Ectodermal cell (in vitro differentiated cells): ENCODE data around the gene ITGB2.

Experiments
- H3K27ac ChIP-seq: 2 replicates; pipeline ENCODE4 v1.7.0; 2013; ENCODE audit warnings: mild to moderate bottlenecking, low read depth, low read length; ENCODE audit not compliant: insufficient read depth, poor library complexity, severe bottlenecking
- H3K27me3 ChIP-seq: 2 replicates; pipeline ENCODE4 v1.7.0; 2013; ENCODE audit warnings: mild to moderate bottlenecking, low read length; ENCODE audit not compliant: insufficient read depth, control insufficient read depth, poor library complexity, severe bottlenecking
- H3K36me3 ChIP-seq: one replicate; pipeline ENCODE4 v1.7.0; 2013; ENCODE audit warnings: low read length; ENCODE audit not compliant: control insufficient read depth, insufficient read depth
- H3K4me1 ChIP-seq: one replicate; pipeline ENCODE4 v1.7.0; 2013; ENCODE audit warnings: low read length; ENCODE audit not compliant: control insufficient read depth, insufficient read depth
- H3K4me3 ChIP-seq: 2 replicates; pipeline ENCODE4 v1.7.0; 2013; ENCODE audit warnings: low read depth, low read length, control low read depth; ENCODE audit not compliant: insufficient read depth
- H3K9me3 ChIP-seq: 2 replicates; pipeline ENCODE4 v1.7.0; 2013; ENCODE audit warnings: mild to moderate bottlenecking, low read length, moderate library complexity; ENCODE audit not compliant: control insufficient read depth
- WGBS, 2 experiments: methylation state at CpG; one replicate each; pipeline ENCODE4 v1.1.7; 2013; ENCODE audit warnings: missing lambda C conversion rate in 2 of 2; 5-methylcytosine and 5-hydroxymethylcytosine counted together

ITGB2 gene

GRCh38 chr21:44907966-44908895, 12.5 kb downstream of the ITGB2 start:
- 79 to 81% methylated on average over 23 of the region's 25 CpGs for WGBS, 2 experiments
- H3K4me1 ChIP-seq, result peaks cover 12% of the 10 kb centered on the region
- H3K9me3 ChIP-seq, result no peaks in the 10 kb centered on the region
- H3K4me3 ChIP-seq, result no peak overlapping the region
- no peak overlapping the region for H3K27ac ChIP-seq
- H3K36me3 ChIP-seq, result no peaks in the 10 kb centered on the region
- H3K27me3 ChIP-seq, result no peaks in the 10 kb centered on the region

DNA sequence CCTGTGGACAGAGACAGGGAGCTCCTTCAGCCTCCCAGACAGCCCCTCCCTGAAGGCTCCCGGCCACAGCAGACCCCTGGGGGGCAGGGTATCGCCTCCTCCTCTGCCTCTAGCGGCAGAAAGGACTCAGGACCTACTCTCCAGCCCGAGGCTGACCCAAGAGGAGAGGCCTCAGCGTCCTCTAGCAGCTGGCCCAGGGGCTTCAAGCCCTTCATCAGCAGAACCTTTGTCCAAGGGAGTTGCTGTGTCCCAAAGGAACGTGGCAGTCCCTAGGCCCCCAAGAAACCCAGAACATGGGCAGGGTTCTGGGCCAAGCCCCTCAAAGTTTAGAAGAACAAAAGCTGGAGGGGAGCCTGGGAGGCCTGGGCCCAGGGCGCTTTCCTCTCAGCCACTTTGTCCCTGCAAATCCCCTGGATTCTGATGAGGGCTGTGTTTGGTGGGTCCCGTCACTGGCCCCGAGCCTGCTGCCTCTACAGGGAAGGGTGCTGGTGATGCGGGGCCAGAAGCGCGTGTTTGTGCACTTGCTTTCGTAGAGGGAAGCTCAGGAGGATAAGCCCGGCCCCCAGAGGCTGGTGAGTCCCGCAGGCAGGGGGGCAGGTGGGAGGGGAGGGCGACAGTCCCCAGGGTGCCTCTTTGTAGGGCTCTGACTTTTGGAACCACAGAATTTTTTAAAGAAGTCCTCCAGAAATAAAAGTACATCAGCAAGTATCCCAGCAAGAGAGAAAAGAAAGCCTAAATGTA, 13.3 kb downstream of the ITGB2 start:
- no peak overlapping the region for H3K4me3 ChIP-seq
- H3K27ac ChIP-seq, result no peak overlapping the region
- 50% methylated on average over 16 of the region's 16 CpGs for WGBS, 2 experiments
- H3K9me3 ChIP-seq, result no peaks in the 10 kb centered on the region
- peaks cover 12% of the 10 kb centered on the region for H3K4me1 ChIP-seq
- no peaks in the 10 kb centered on the region for H3K36me3 ChIP-seq
- H3K27me3 ChIP-seq, result no peaks in the 10 kb centered on the region

GRCh38 chr21:44905728-44906090, 15.0 kb downstream of the ITGB2 start:
- Histone ChIP-seq H3K9me3 (no peaks in the 10 kb centered on the region), H3K4me1 (peaks cover 12% of the 10 kb centered on the region), H3K36me3 (no peaks in the 10 kb centered on the region), H3K27ac (no peak overlapping the region), H3K27me3 (no peaks in the 10 kb centered on the region), H3K4me3 (no peak overlapping the region)
- WGBS, 2 experiments, result 86 to 89% methylated on average over 7 of the region's 7 CpGs

DNA sequence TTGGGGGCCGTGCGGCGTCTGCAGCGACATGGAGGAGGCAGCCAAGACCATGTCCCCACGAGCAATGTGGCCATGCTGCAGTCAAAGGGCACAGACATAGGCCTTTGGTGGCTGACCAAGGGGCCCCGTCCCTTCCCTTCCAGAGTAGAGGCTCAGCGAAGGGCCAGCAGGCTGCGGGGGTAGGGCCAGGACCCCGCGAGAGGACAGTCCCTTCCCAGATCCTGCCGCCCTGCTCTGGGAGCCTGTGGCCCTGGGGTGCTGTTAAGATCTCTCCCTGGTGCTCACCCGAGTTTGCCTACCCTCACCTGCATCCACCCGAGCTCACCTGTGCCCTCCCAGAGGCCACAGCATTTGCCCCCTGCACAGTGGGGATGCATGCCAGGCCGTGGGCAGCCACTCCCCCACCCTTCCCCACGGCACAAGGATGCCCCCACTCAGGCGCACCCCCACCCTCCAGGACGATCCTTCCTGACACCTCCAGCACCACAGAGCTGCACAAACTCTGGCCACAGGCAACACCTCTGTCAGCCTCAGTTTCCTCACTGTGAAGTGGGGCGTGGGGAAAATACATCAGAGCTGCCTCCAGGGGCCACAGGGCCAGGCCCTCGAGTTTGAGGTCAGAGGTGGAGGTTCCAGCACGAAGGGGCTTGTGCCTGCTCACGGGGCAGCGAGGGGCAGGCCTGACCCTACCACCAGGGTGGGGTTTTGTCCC, 15.5 kb downstream of the ITGB2 start:
- Histone ChIP-seq H3K27me3 (no peaks in the 10 kb centered on the region), H3K27ac (no peak overlapping the region), H3K36me3 (no peaks in the 10 kb centered on the region), H3K4me1 (peaks cover 12% of the 10 kb centered on the region), H3K4me3 (no peak overlapping the region), H3K9me3 (no peaks in the 10 kb centered on the region)
- 93 to 94% methylated on average over 22 of the region's 22 CpGs for WGBS, 2 experiments

GRCh38 chr21:44904141-44904923, 16.4 kb downstream of the ITGB2 start:
- Histone ChIP-seq H3K36me3 (no peaks in the 10 kb centered on the region), H3K4me1 (peaks cover 12% of the 10 kb centered on the region), H3K27me3 (no peaks in the 10 kb centered on the region), H3K4me3 (no peak overlapping the region), H3K27ac (no peak overlapping the region), H3K9me3 (no peaks in the 10 kb centered on the region)
- 90 to 92% methylated on average over 14 of the region's 14 CpGs for WGBS, 2 experiments

GRCh38 chr21:44903689-44904088, 17.0 kb downstream of the ITGB2 start:
- peaks cover 12% of the 10 kb centered on the region for H3K4me1 ChIP-seq
- WGBS, 2 experiments, result 91 to 93% methylated on average over 22 of the region's 22 CpGs
- no peak overlapping the region for H3K4me3 ChIP-seq
- H3K36me3 ChIP-seq, result no peaks in the 10 kb centered on the region
- no peaks in the 10 kb centered on the region for H3K9me3 ChIP-seq
- H3K27me3 ChIP-seq, result no peaks in the 10 kb centered on the region
- no peak overlapping the region for H3K27ac ChIP-seq

- Histone ChIP-seq H3K4me1 (peaks cover 12% of the 10 kb centered on the region), H3K36me3 (no peaks in the 10 kb centered on the region), H3K27me3 (no peaks in the 10 kb centered on the region), H3K27ac (no peak overlapping the region), H3K9me3 (no peaks in the 10 kb centered on the region), H3K4me3 (no peak overlapping the region)
- 90 to 91% methylated on average over 18 of the region's 18 CpGs for WGBS, 2 experiments
Measured at GRCh38 chr21:44903050-44903685, 17.5 kb downstream of the ITGB2 start.

DNA sequence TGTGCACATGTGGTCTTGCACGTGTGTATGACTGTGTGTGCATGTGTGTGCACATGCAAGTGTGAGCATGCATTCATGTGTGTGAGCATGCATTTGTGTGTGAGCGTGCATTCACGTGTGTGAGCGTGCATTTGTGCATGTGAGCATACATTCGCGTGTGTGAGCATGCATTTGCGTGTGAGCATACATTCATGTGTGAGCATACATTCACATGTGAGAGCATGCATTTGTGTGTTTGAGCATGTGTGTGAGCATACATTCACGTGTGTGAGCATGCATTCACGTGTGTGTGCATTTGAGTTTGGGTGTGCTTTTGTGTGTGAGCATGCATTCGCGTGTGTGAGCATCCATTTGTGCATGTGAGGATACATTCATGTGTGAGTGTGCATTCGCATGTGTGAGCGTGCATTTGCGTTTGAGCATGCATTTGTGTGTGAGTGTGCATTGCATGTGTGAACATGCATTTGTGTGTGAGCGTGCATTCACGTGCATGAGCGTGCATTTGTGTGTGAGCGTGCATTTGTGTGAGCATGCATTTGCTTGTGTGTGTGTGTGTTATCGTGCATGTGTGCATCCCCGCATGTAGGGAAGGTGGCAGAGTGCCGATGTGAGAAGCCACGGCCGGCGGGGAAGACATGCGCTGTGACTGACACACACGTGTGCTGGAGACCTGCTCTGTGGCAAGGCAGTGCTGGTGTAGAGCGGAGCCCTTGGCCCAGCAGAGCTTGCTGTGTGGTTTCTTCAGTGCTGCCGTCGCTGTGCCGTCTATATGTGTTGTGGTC, 18.2 kb downstream of the ITGB2 start:
- Histone ChIP-seq H3K9me3 (no peaks in the 10 kb centered on the region), H3K27ac (no peak overlapping the region), H3K36me3 (no peaks in the 10 kb centered on the region), H3K27me3 (no peaks in the 10 kb centered on the region), H3K4me3 (no peak overlapping the region), H3K4me1 (peaks cover 15% of the 10 kb centered on the region)
- 95 to 96% methylated on average over 30 of the region's 30 CpGs for WGBS, 2 experiments
